Measurements from ENCODE around the gene MAL.

MAL gene

DNA sequence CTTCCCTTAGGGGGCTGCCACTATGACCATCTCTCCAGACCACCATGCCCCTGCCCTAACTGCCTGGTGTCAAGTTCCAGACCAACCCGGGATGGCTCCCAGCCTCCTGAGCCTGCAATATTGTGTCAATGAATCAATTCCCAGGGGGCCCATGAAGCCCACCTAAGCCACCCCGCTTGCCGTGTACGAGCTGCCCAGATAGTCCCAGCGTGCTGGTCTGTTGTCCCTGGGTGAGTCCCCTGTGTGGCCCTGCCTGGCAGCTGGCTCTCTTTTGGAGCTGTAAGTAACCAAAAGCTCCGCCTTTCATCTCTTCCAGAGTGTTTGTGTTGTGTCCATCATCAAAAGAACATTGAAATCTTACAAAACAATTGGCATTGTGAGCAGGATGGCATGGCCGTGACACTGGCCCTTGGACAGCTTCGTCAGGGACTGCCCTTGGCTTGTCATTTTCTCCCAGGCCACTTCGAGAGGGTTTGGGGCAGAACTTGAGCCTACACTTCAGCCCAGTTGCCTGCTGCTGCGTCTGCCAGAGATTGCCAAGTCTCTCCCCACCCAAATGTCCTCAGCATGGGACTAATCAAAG, 11.3 kb upstream of the MAL start:
- Histone ChIP-seq H3K9me3 (ENCODE audit: severe bottlenecking) (no peaks in the 10 kb centered on the region), H3K4me1 (ENCODE audit: insufficient read depth, poor library complexity, severe bottlenecking) (no peaks in the 10 kb centered on the region), H3K36me3 (ENCODE audit: low read depth) (no peaks in the 10 kb centered on the region), H3K27ac (ENCODE audit: poor library complexity, severe bottlenecking) (no peak overlapping the region), H3K4me3 (ENCODE audit: severe bottlenecking) (no peak overlapping the region), H3K27me3 (ENCODE audit: insufficient read depth, poor library complexity, severe bottlenecking) (no peaks in the 10 kb centered on the region)
- no peak for ATAC-seq (ENCODE audit: low read depth)
- TF ChIP-seq, protein P1, sequence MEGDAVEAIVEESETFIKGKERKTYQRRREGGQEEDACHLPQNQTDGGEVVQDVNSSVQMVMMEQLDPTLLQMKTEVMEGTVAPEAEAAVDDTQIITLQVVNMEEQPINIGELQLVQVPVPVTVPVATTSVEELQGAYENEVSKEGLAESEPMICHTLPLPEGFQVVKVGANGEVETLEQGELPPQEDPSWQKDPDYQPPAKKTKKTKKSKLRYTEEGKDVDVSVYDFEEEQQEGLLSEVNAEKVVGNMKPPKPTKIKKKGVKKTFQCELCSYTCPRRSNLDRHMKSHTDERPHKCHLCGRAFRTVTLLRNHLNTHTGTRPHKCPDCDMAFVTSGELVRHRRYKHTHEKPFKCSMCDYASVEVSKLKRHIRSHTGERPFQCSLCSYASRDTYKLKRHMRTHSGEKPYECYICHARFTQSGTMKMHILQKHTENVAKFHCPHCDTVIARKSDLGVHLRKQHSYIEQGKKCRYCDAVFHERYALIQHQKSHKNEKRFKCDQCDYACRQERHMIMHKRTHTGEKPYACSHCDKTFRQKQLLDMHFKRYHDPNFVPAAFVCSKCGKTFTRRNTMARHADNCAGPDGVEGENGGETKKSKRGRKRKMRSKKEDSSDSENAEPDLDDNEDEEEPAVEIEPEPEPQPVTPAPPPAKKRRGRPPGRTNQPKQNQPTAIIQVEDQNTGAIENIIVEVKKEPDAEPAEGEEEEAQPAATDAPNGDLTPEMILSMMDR (IDR thresholded peaks at IDR 0.05; ENCODE audit: poor library complexity, severe bottlenecking) = no peak
- no peak for DNase-seq (ENCODE audit: low spot score)

GRCh38 chr2:95015261-95015912, 10.1 kb upstream of the MAL start:
- ATAC-seq (ENCODE audit: low read depth) = no peak
- Histone ChIP-seq H3K27me3 (ENCODE audit: insufficient read depth, poor library complexity, severe bottlenecking) (no peaks in the 10 kb centered on the region), H3K36me3 (ENCODE audit: low read depth) (no peaks in the 10 kb centered on the region), H3K27ac (ENCODE audit: poor library complexity, severe bottlenecking) (no peak overlapping the region), H3K9me3 (ENCODE audit: severe bottlenecking) (no peaks in the 10 kb centered on the region), H3K4me1 (ENCODE audit: insufficient read depth, poor library complexity, severe bottlenecking) (no peaks in the 10 kb centered on the region), H3K4me3 (ENCODE audit: severe bottlenecking) (no peak overlapping the region)
- no peak for DNase-seq (ENCODE audit: low spot score)
- TF ChIP-seq, protein P1 (IDR thresholded peaks at IDR 0.05; ENCODE audit: poor library complexity, severe bottlenecking) = no peak

DNA sequence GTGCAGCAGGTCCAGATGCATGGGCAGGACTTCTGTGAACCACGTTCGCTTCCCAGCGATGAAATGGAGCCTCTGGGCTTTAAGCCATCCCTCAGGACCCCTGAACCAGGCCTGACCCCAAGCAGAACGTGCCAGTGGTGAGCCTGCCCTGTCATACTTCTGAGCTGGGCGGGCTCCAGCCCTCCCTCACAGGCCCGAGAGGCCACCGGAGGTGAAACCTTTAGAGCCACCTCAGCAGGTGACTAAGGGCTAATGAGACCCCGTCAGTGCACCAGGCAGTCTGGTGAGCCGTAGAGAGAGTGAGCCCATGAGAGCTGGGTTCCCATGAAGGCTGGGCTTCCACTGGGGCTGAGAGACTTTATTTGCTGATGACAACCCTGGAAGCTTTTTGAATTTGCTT, 8.9 kb upstream of the MAL start:
- TF ChIP-seq, protein P1 (IDR thresholded peaks at IDR 0.05; ENCODE audit: poor library complexity, severe bottlenecking) = no peak
- Histone ChIP-seq H3K4me1 (ENCODE audit: insufficient read depth, poor library complexity, severe bottlenecking) (no peaks in the 10 kb centered on the region), H3K36me3 (ENCODE audit: low read depth) (no peaks in the 10 kb centered on the region), H3K27me3 (ENCODE audit: insufficient read depth, poor library complexity, severe bottlenecking) (no peaks in the 10 kb centered on the region), H3K9me3 (ENCODE audit: severe bottlenecking) (no peaks in the 10 kb centered on the region), H3K27ac (ENCODE audit: poor library complexity, severe bottlenecking) (no peak overlapping the region), H3K4me3 (ENCODE audit: severe bottlenecking) (no peak overlapping the region)
- no peak for ATAC-seq (ENCODE audit: low read depth)
- DNase-seq (ENCODE audit: low spot score) = no peak

DNA sequence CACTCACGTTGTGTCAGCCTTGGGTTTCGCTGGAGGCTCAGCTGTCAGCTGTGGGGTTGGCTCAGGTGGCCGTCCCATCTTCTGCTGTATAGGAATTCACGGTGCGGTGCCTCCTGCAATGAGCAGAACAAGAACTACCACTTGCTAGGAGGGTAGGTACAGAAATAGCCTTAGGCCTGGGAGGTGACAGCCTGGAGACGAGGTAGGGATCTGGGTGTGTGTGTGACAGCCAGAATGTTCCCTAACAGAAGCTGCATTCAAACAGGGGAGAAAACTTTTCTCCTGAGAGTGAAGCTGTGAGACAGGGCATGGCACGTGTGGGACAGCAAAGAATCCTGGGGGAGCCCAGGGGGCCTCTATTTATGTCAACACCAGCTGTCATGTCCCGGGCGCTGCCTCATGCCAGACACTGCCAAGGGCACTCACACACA, 8.4 kb upstream of the MAL start:
- Histone ChIP-seq H3K9me3 (ENCODE audit: severe bottlenecking) (no peaks in the 10 kb centered on the region), H3K27me3 (ENCODE audit: insufficient read depth, poor library complexity, severe bottlenecking) (no peaks in the 10 kb centered on the region), H3K4me3 (ENCODE audit: severe bottlenecking) (no peak overlapping the region), H3K27ac (ENCODE audit: poor library complexity, severe bottlenecking) (no peak overlapping the region), H3K36me3 (ENCODE audit: low read depth) (no peaks in the 10 kb centered on the region), H3K4me1 (ENCODE audit: insufficient read depth, poor library complexity, severe bottlenecking) (no peaks in the 10 kb centered on the region)
- TF ChIP-seq, protein P1 (IDR thresholded peaks at IDR 0.05; ENCODE audit: poor library complexity, severe bottlenecking) = no peak
- DNase-seq (ENCODE audit: low spot score) (no peak), ATAC-seq (ENCODE audit: low read depth) (no peak)

DNA sequence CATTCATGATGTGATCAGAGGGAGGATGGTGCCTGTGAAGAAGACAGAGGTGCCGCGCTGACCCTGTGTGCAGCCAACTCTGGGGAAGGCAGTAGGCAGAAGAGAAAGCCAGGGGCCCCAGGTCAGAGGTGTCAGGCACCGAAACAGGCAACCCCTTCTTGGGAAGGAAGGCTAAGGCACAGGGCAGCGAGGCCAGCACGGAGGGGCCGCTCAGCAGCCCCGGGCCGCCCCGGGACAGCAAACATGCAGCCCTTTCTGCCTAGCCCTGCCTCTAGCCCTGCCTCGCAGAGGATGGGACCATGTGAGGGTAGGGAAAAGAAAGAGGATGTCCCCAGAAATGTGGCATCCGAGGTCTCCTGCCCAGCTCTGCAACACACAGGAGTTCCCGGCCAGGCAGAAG, 7.7 kb upstream of the MAL start:
- TF ChIP-seq, protein P1 (IDR thresholded peaks at IDR 0.05; ENCODE audit: poor library complexity, severe bottlenecking) = no peak

More for the DNA sequence above, 7.7 kb upstream of the MAL start:
- Histone ChIP-seq H3K27ac (ENCODE audit: poor library complexity, severe bottlenecking) (no peak overlapping the region), H3K9me3 (ENCODE audit: severe bottlenecking) (no peaks in the 10 kb centered on the region), H3K4me3 (ENCODE audit: severe bottlenecking) (no peak overlapping the region), H3K4me1 (ENCODE audit: insufficient read depth, poor library complexity, severe bottlenecking) (no peaks in the 10 kb centered on the region), H3K36me3 (ENCODE audit: low read depth) (no peaks in the 10 kb centered on the region), H3K27me3 (ENCODE audit: insufficient read depth, poor library complexity, severe bottlenecking) (no peaks in the 10 kb centered on the region)
- no peak for DNase-seq (ENCODE audit: low spot score)
- ATAC-seq (ENCODE audit: low read depth) = no peak

All from RWPE2 (cell line).